ENCODE data around the gene KRTAP4-1. TPM values are rescaled to one million over a fixed set of nuclear protein-coding genes. Genes with fewer than 3 reads are reported as not detected.

KRTAP4-1 gene
- total and polyA plus RNA-seq, 2 of the 13 experiments (the other 11 are each of a cell fraction or from before 2014, with no cell fraction given) = not detected

DNA sequence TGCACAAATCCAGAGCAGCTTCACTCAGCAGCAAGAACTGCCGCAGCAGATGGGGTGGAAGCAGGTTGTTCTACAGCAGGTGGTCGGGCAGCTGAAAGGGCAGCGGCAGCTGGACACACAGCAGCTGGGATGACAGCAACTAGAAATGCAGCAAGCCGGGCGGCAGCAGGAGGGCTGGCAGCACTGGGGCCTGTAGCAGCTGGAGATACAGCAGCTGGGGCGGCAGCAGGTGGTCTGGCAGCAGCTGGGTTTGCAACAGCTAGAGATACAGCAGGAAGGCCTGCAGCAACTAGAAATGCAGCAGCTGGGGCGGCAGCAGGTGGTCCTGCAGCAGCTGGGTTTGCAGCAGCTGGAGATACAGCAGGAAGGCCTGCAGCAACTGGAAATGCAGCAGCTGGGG is 17.1 kb downstream of the KRTAP4-1 start (continued):
- TF ChIP-seq, protein P1, sequence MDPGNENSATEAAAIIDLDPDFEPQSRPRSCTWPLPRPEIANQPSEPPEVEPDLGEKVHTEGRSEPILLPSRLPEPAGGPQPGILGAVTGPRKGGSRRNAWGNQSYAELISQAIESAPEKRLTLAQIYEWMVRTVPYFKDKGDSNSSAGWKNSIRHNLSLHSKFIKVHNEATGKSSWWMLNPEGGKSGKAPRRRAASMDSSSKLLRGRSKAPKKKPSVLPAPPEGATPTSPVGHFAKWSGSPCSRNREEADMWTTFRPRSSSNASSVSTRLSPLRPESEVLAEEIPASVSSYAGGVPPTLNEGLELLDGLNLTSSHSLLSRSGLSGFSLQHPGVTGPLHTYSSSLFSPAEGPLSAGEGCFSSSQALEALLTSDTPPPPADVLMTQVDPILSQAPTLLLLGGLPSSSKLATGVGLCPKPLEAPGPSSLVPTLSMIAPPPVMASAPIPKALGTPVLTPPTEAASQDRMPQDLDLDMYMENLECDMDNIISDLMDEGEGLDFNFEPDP (CRISPR knock-in tag; conservative IDR thresholded peaks at IDR 0.05) = no peak
- TF ChIP-seq, protein P2, sequence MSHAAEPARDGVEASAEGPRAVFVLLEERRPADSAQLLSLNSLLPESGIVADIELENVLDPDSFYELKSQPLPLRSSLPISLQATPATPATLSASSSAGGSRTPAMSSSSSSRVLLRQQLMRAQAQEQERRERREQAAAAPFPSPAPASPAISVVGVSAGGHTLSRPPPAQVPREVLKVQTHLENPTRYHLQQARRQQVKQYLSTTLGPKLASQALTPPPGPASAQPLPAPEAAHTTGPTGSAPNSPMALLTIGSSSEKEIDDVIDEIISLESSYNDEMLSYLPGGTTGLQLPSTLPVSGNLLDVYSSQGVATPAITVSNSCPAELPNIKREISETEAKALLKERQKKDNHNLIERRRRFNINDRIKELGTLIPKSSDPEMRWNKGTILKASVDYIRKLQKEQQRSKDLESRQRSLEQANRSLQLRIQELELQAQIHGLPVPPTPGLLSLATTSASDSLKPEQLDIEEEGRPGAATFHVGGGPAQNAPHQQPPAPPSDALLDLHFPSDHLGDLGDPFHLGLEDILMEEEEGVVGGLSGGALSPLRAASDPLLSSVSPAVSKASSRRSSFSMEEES (CRISPR knock-in tag; IDR thresholded peaks at IDR 0.05) = no peak

DNA sequence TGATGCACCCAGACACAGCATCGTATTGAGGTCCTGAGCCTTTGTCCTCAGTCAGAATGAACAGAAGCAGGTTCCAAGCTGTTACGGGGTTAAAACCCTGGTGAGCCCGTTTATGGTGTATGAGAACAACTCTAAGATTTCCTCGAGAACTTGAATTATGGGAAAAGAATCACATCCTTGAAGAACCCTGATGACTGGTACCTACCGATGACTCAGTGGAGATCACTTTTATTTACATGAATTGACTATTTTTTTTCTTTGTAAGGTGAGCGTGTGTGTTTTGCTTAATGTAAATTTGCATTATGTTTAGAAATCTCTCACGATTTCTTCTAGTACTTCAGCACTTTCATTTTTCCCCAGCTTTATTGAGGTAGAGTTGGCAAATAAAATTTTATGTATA is 20.9 kb downstream of the KRTAP4-1 start:
- Histone ChIP-seq H3K4me1 (ENCODE audit: insufficient read depth, low read length) (no peaks in the 10 kb centered on the region), H3K4me2 (ENCODE audit: low read depth, low read length) (no peak overlapping the region), H3K36me3 (replicated peaks in 1 of 2; ENCODE audit: control insufficient read depth in 1 of 2, insufficient read depth in 2 of 2, low read length in 2 of 2) (no peaks in the 10 kb centered on the region), H3K27me3 (ENCODE audit: control insufficient read depth in 1 of 2, insufficient read depth in 2 of 2, low read length in 2 of 2) (peaks cover 2 to 3% of the 10 kb centered on the region in 2 experiments; a peak in 1 of 5 replicates), H3K9me3 (ENCODE audit: low read length) (no peaks in the 10 kb centered on the region), H4K20me1 (ENCODE audit: insufficient read depth, low read length) (no peaks in the 10 kb centered on the region), H3K4me3 (replicated peaks in 1 of 3; ENCODE audit: insufficient read depth in 1 of 3, low read depth in 2 of 3, low read length in 3 of 3) (no peak overlapping the region), H3K79me2 (ENCODE audit: insufficient read depth, low read length) (no peaks in the 10 kb centered on the region), H3K27ac (ENCODE audit: extremely low read length, insufficient read depth, low read length) (no peak overlapping the region), H2AFZ (ENCODE audit: low read length) (no peak overlapping the region), H3K9ac (ENCODE audit: insufficient read depth, low read depth, low read length) (no peak overlapping the region)
- CTCF ChIA-PET (ENCODE audit: low intra/inter-chr PET ratio, low total read pairs) = no interaction called here
- TF ChIP-seq ZFY (CRISPR knock-in tag; IDR thresholded peaks at IDR 0.05) (no peak), FOXM1 (CRISPR knock-in tag; IDR thresholded peaks at IDR 0.05) (no peak), ZNF546 (CRISPR knock-in tag; conservative IDR thresholded peaks at IDR 0.05) (no peak), MYC (CRISPR knock-in tag; IDR thresholded peaks at IDR 0.05; ENCODE audit: borderline replicate concordance) (no peak), SP1 (IDR thresholded peaks at IDR 0.05) (no peak), SP1 (CRISPR knock-in tag; IDR thresholded peaks at IDR 0.05) (no peak), ISX (CRISPR knock-in tag; conservative IDR thresholded peaks at IDR 0.05) (no peak), ZNF468 (CRISPR knock-in tag; IDR thresholded peaks at IDR 0.05) (no peak), NFRKB (IDR thresholded peaks at IDR 0.05) (no peak), ZFP41 (CRISPR knock-in tag; IDR thresholded peaks at IDR 0.05; ENCODE audit: borderline replicate concordance) (no peak), ZNF768 (CRISPR knock-in tag; IDR thresholded peaks at IDR 0.05) (no peak)
- TF ChIP-seq, protein P3, sequence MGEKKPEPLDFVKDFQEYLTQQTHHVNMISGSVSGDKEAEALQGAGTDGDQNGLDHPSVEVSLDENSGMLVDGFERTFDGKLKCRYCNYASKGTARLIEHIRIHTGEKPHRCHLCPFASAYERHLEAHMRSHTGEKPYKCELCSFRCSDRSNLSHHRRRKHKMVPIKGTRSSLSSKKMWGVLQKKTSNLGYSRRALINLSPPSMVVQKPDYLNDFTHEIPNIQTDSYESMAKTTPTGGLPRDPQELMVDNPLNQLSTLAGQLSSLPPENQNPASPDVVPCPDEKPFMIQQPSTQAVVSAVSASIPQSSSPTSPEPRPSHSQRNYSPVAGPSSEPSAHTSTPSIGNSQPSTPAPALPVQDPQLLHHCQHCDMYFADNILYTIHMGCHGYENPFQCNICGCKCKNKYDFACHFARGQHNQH (CRISPR knock-in tag; IDR thresholded peaks at IDR 0.05) = no peak
- TF ChIP-seq, protein P4, sequence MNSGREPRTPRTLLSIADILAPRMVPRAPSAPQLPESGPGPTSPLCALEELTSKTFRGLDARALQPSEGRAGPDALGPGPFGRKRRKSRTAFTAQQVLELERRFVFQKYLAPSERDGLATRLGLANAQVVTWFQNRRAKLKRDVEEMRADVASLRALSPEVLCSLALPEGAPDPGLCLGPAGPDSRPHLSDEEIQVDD (CRISPR knock-in tag; IDR thresholded peaks at IDR 0.05; ENCODE audit: borderline replicate concordance) = no peak
- in situ Hi-C loops (cut with HindIII; ENCODE audit: extremely low pct_ligation_motif_present, low pct_unique_long_range_greater_than_20kb) = no loop called here
- FAIRE-seq (no peak), ATAC-seq (no peak), DNase-seq (ENCODE audit: low spot score) (no peak)
- BruUV-seq (replicated peaks) = no TSS peak
- POLR2A ChIA-PET = no interaction called here
- intact Hi-C loops (cut with micrococcal nuclease; ENCODE audit: unreplicated experiment) = no loop called here
- WGBS (ENCODE audit: low lambda C conversion rate) = 26% methylated on average over 7 of the region's 7 CpGs

All from HepG2 (cell line).